HepG2 (cell line): ENCODE data around the gene LIMK2. TPM values are rescaled to one million over a fixed set of nuclear protein-coding genes. Genes with fewer than 3 reads are reported as not detected.

Source experiments
- FOXO4 ChIP-seq: sonication (generic); formaldehyde crosslinking; conservative IDR thresholded peaks from 2 replicates; pipeline ENCODE4 v1.8.1; 2023; ENCODE audit warnings: missing genetic modification reagents
- IRX3 ChIP-seq: sonication (generic); formaldehyde crosslinking; IDR thresholded peaks from 2 replicates; pipeline ENCODE4 v1.8.1; 2023; ENCODE audit warnings: mild to moderate bottlenecking, low read depth, missing genetic modification reagents, borderline replicate concordance
- KLF12 ChIP-seq: sonication (generic); formaldehyde crosslinking; IDR thresholded peaks from 2 replicates; pipeline ENCODE4 v1.4.0; 2020; ENCODE audit warnings: missing genetic modification reagents, borderline replicate concordance
- MXI1 ChIP-seq: IDR thresholded peaks from 3 replicates; pipeline ENCODE4 v1.6.1; 2012; ENCODE audit warnings: low read depth, low read length, inconsistent platforms, borderline replicate concordance
- MYC ChIP-seq: sonication (generic); formaldehyde crosslinking; IDR thresholded peaks from 2 replicates; pipeline ENCODE4 v1.9.0; 2021; ENCODE audit warnings: missing genetic modification reagents, borderline replicate concordance
- MYPOP ChIP-seq: sonication (generic); formaldehyde crosslinking; IDR thresholded peaks from 2 replicates; pipeline ENCODE4 v1.8.1; 2023; ENCODE audit warnings: mild to moderate bottlenecking, moderate library complexity, missing genetic modification reagents
- PHF20 ChIP-seq: sonication (generic); formaldehyde crosslinking; IDR thresholded peaks from 2 replicates; pipeline ENCODE4 v1.5.0; 2020; ENCODE audit warnings: mild to moderate bottlenecking, missing genetic modification reagents
- PHF21A ChIP-seq: sonication (generic); formaldehyde crosslinking; IDR thresholded peaks from 2 replicates; pipeline ENCODE4 v1.5.0; 2020; ENCODE audit warnings: mild to moderate bottlenecking, missing genetic modification reagents
- RFX5 ChIP-seq: IDR thresholded peaks from 2 replicates; pipeline ENCODE4 v1.6.1; 2011; ENCODE audit warnings: low read depth, low read length, improper control_type of control experiment
- SAP130 ChIP-seq: IDR thresholded peaks from 2 replicates; pipeline ENCODE4 v1.6.1; 2016; ENCODE audit warnings: low read depth
- SETDB1 ChIP-seq: sonication (generic); formaldehyde crosslinking; IDR thresholded peaks from 2 replicates; pipeline ENCODE4 v1.5.1; 2020; ENCODE audit warnings: missing genetic modification reagents, mild to moderate bottlenecking, borderline replicate concordance
- SYNCRIP ChIP-seq: fragments of 200-400 bp; formaldehyde crosslinking; IDR thresholded peaks from 2 replicates; pipeline ENCODE4 v1.6.1; 2018; ENCODE audit warnings: mild to moderate bottlenecking, low read depth, low read length; ENCODE audit not compliant: insufficient read depth
- TBX3 ChIP-seq: fragments of 450-650 bp; IDR thresholded peaks from 2 replicates; pipeline ENCODE4 v1.6.1; 2017; ENCODE audit warnings: antibody characterized with exemption, mild to moderate bottlenecking, inconsistent platforms, borderline replicate concordance
- TEF ChIP-seq: sonication (generic); formaldehyde crosslinking; IDR thresholded peaks from 2 replicates; pipeline ENCODE4 v1.5.0; 2020; ENCODE audit warnings: missing genetic modification reagents
- ZBTB25 ChIP-seq: IDR thresholded peaks from 2 replicates; pipeline ENCODE4 v1.6.1; 2018; ENCODE audit warnings: missing genetic modification reagents
- ZNF124 ChIP-seq: sonication (generic); formaldehyde crosslinking; IDR thresholded peaks from 2 replicates; pipeline ENCODE4 v1.4.0; 2020; ENCODE audit warnings: missing genetic modification reagents
- ZNF530 ChIP-seq: sonication (generic); formaldehyde crosslinking; IDR thresholded peaks from 2 replicates; pipeline ENCODE4 v1.5.0; 2020; ENCODE audit warnings: low read depth, mild to moderate bottlenecking, missing genetic modification reagents
- ZNF605 ChIP-seq: sonication (generic); formaldehyde crosslinking; IDR thresholded peaks from 2 replicates; pipeline ENCODE4 v1.8.0; 2022; ENCODE audit warnings: mild to moderate bottlenecking, missing genetic modification reagents
- ZNF639 ChIP-seq: conservative IDR thresholded peaks from 2 replicates; pipeline ENCODE4 v1.6.1; 2018; ENCODE audit warnings: missing genetic modification reagents
- ZSCAN20 ChIP-seq: sonication (generic); formaldehyde crosslinking; IDR thresholded peaks from 2 replicates; pipeline ENCODE4 v1.4.0; 2020; ENCODE audit warnings: missing genetic modification reagents, mild to moderate bottlenecking, borderline replicate concordance
- polyA plus RNA-seq, 8 experiments: library from polyadenylated mRNA; depleted of rRNA in 3 of 8; stranded (reverse) in 7 of 8; unstranded in 1 of 8; fragments of >200 nt; fragmentation: Illumina TruSeq in 4 of 8; extraction: Trizol in 4 of 8; gene quantifications; 2 replicates each; pipeline versions ENCODE4 v1.2.1 to v1.2.3, GENCODE V29; 2011 to 2016; ENCODE audit warnings: low read depth in 4 of 8, missing spikeins in 1 of 8, mixed read lengths in 1 of 8; ENCODE audit not compliant: insufficient read depth in 1 of 8
- total RNA-seq, 5 experiments: library from RNA; depleted of rRNA; stranded (reverse); fragments of >200 nt; fragmentation: Illumina TruSeq; extraction: Trizol; gene quantifications; 2 replicates each; pipeline ENCODE4 v1.2.3, GENCODE V29; 2016; ENCODE audit warnings: low read depth in 1 of 5

Gene LIMK2
- total and polyA plus RNA-seq, 2 of the 13 experiments (the other 11 are each of a cell fraction or from before 2014, with no cell fraction given), result 20.9 to 29.8 TPM

- no peak for TF ChIP-seq ZNF605 (CRISPR knock-in tag)
- no peak for TF ChIP-seq RFX5
- TF ChIP-seq MYPOP, result 0 out of 2 replicates have a peak, but pooled peaks have one; percentile 37
- TF ChIP-seq ZNF639 (CRISPR knock-in tag), result no peak
- no peak for TF ChIP-seq FOXO4 (CRISPR knock-in tag)
- peak; percentile 63; the same call in 1 of the 2 replicates for TF ChIP-seq ZNF124
- no peak for TF ChIP-seq IRX3 (CRISPR knock-in tag)
- TF ChIP-seq PHF20 (CRISPR knock-in tag), result 0 out of 2 replicates have a peak, but pooled peaks have one; percentile 30
- no peak for TF ChIP-seq SETDB1
- no peak for TF ChIP-seq MXI1
- peak; percentile 53; the same call in 1 of the 2 replicates for TF ChIP-seq MYC (CRISPR knock-in tag)
- no peak for TF ChIP-seq ZNF530 (CRISPR knock-in tag)
- peak; percentile 87 for TF ChIP-seq PHF21A (CRISPR knock-in tag)
- TF ChIP-seq TEF (CRISPR knock-in tag), result no peak
- no peak for TF ChIP-seq TBX3
- peak; percentile 84 for TF ChIP-seq SAP130
- TF ChIP-seq ZSCAN20 (CRISPR knock-in tag), result no peak
- no peak for TF ChIP-seq SYNCRIP
- peak; percentile 23; the same call in 1 of the 2 replicates for TF ChIP-seq KLF12
- TF ChIP-seq ZBTB25 (CRISPR knock-in tag), result peak; percentile 15; the same call in 1 of the 2 replicates
Observed at GRCh38 chr22:31210556-31211421, 1.3 kb upstream of the LIMK2 start (continued).
